IgD-negative memory B cell (primary cell): ENCODE data around the gene ALDH9A1. TPM values are rescaled to one million over a fixed set of nuclear protein-coding genes. Genes with fewer than 3 reads are reported as not detected.
A peak's percentile ranks its signal among the peaks of the same experiment; 100 is the strongest.

Experiments used
- H3K27ac Mint-ChIP-seq, 3 donors: one replicate each; pipeline ENCODE4 v1.8.0; 2020 to 2022; ENCODE audit warnings: mild to moderate bottlenecking in 3 of 3, mixed read lengths in 3 of 3, moderate library complexity in 1 of 3
- H3K27me3 Mint-ChIP-seq: one replicate; pipeline ENCODE4 v1.8.0; 2021; ENCODE audit warnings: mixed read lengths
- H3K36me3 Mint-ChIP-seq: one replicate; pipeline ENCODE4 v1.8.0; 2020; ENCODE audit warnings: mild to moderate bottlenecking, mixed read lengths
- H3K4me1 Mint-ChIP-seq, 3 donors: one replicate each; pipeline ENCODE4 v1.8.0; 2020 to 2022; ENCODE audit warnings: mixed read lengths in 3 of 3, mild to moderate bottlenecking in 1 of 3
- H3K4me3 Mint-ChIP-seq, 4 donors: one replicate each; pipeline ENCODE4 v1.8.0; 2020 to 2022; ENCODE audit warnings: mild to moderate bottlenecking in 4 of 4, mixed read lengths in 4 of 4, moderate library complexity in 3 of 4
- H3K9me3 Mint-ChIP-seq, 3 donors: one replicate each; pipeline ENCODE4 v1.8.0; 2020 to 2021; ENCODE audit warnings: mixed read lengths in 3 of 3, mild to moderate bottlenecking in 1 of 3
- polyA plus RNA-seq: library from polyadenylated mRNA; unstranded; fragments of 300-500 nt; fragmentation: Illumina TruSeq; gene quantifications from one replicate; pipeline ENCODE4 v1.2.3, GENCODE V29; 2021

ALDH9A1 gene
- polyA plus RNA-seq, 1 donor from 2014 or later: 92.4 TPM

GRCh38 chr1:165629848-165630628 lies 68.3 kb downstream of the ALDH9A1 start:
- Mint-ChIP-seq H3K4me1 (peaks cover 7 to 16% (median 9%) of the 10 kb centered on the region in 3 donors), H3K27me3 (peaks cover 5% of the 10 kb centered on the region), H3K27ac (peak overlapping the region in 2 of 3 donors; percentile 16 to 32), H3K36me3 (no peaks in the 10 kb centered on the region), H3K4me3 (no peak overlapping the region), H3K9me3 (no peaks in the 10 kb centered on the region)

- Mint-ChIP-seq H3K27ac (no peak overlapping the region), H3K9me3 (no peaks in the 10 kb centered on the region), H3K36me3 (no peaks in the 10 kb centered on the region), H3K4me3 (no peak overlapping the region), H3K27me3 (peaks cover 5% of the 10 kb centered on the region), H3K4me1 (peaks cover 5 to 12% (median 6%) of the 10 kb centered on the region in 3 donors)
These were observed 69.2 kb downstream of the ALDH9A1 start for GRCh38 chr1:165629151-165629550.

GRCh38 chr1:165628147-165628822 lies 70.1 kb downstream of the ALDH9A1 start:
- H3K36me3 Mint-ChIP-seq: no peaks in the 10 kb centered on the region
- peaks cover 6% of the 10 kb centered on the region for H3K27me3 Mint-ChIP-seq
- no peaks in the 10 kb centered on the region for H3K9me3 Mint-ChIP-seq
- H3K4me1 Mint-ChIP-seq: peaks cover 0 to 8% (median 6%) of the 10 kb centered on the region in 3 donors
- H3K4me3 Mint-ChIP-seq: no peak overlapping the region
- peak overlapping the region in 1 of 3 donors; percentile 22 for H3K27ac Mint-ChIP-seq

DNA sequence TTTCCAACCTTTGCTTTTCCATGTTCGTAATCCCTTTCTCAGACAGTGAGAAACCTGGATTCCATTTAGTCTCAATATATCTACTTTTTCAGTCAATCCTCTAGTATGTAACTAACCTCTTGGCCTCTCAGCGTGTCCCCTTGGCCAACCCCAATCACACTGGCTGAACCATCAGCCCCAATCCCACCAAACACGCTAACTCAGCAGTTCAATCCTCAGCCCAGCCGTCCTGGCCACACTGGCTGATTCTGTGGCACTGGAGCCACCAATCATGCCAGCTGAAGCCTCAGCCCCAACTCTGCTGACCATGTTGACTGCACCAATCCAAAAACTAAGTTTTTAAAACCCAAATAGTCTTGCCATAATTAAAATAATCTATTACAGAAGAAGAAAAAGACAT lies 73.9 kb downstream of the ALDH9A1 start:
- Mint-ChIP-seq H3K27ac (no peak overlapping the region), H3K36me3 (no peaks in the 10 kb centered on the region), H3K4me3 (no peak overlapping the region), H3K9me3 (no peaks in the 10 kb centered on the region), H3K27me3 (peaks cover 10% of the 10 kb centered on the region), H3K4me1 (no peaks in the 10 kb centered on the region)

DNA sequence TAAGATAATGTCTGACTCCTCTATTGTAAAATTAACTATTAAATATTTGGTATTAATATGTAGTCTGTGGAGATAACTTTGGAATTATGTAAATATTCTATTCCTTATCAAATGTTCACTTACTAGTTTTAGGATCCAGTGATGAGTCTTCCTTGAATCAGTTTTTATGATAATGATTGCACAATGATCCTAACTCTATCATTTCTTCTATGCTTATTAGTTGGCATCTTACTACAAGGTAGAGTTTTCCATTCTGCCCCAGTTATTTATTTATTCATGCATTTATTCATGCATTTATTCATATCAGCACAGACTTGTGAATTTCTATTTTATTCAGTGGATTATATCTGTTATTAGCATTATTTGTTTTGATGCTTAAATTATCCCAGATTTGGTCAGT lies 74.7 kb downstream of the ALDH9A1 start:
- H3K9me3 Mint-ChIP-seq: no peaks in the 10 kb centered on the region
- H3K4me1 Mint-ChIP-seq: no peaks in the 10 kb centered on the region
- H3K4me3 Mint-ChIP-seq: no peak overlapping the region
- no peaks in the 10 kb centered on the region for H3K36me3 Mint-ChIP-seq
- H3K27ac Mint-ChIP-seq: no peak overlapping the region
- peaks cover 10% of the 10 kb centered on the region for H3K27me3 Mint-ChIP-seq

- no peak overlapping the region for H3K27ac Mint-ChIP-seq
These were observed 78.7 kb downstream of the ALDH9A1 start for GRCh38 chr1:165619647-165620151.

GRCh38 chr1:165616987-165617546 lies 81.3 kb downstream of the ALDH9A1 start:
- Mint-ChIP-seq H3K4me3 (peak overlapping the region in 1 of 4 donors; percentile 64), H3K27ac (no peak overlapping the region), H3K36me3 (peaks cover 4% of the 10 kb centered on the region), H3K9me3 (peaks cover 0 to 8% (median 7%) of the 10 kb centered on the region in 3 donors), H3K4me1 (peaks cover 0 to 2% (median 1%) of the 10 kb centered on the region in 3 donors), H3K27me3 (peaks cover 8% of the 10 kb centered on the region)

More at GRCh38 chr1:165619647-165620151, 78.7 kb downstream of the ALDH9A1 start:
- Mint-ChIP-seq H3K9me3 (peaks cover 0 to 5% (median 5%) of the 10 kb centered on the region in 3 donors), H3K36me3 (no peaks in the 10 kb centered on the region), H3K4me1 (no peaks in the 10 kb centered on the region), H3K27me3 (peaks cover 8% of the 10 kb centered on the region), H3K4me3 (no peak overlapping the region)

- peaks cover 0 to 8% (median 7%) of the 10 kb centered on the region in 3 donors for H3K9me3 Mint-ChIP-seq
- H3K4me1 Mint-ChIP-seq: peaks cover under 1 to 5% (median 2%) of the 10 kb centered on the region in 3 donors
- H3K4me3 Mint-ChIP-seq: no peak overlapping the region
- H3K36me3 Mint-ChIP-seq: peaks cover 4% of the 10 kb centered on the region
- H3K27me3 Mint-ChIP-seq: peaks cover 10% of the 10 kb centered on the region
- no peak overlapping the region for H3K27ac Mint-ChIP-seq
These were observed 82.2 kb downstream of the ALDH9A1 start for GRCh38 chr1:165616054-165616612.

Other genes with a start within 250 kb of the ALDH9A1 start
- gene LRRC52, start 154.6 kb downstream of the ALDH9A1 start, polyA plus RNA-seq: not detected
- 90.2 TPM for gene MGST3, start 67.3 kb downstream of the ALDH9A1 start, polyA plus RNA-seq
- 104 TPM for gene TMCO1, start 70.3 kb upstream of the ALDH9A1 start, polyA plus RNA-seq
- gene UCK2, start 129.1 kb upstream of the ALDH9A1 start, polyA plus RNA-seq: 13.5 TPM